Skeletal muscle tissue (tissue), 4 donors: Measurements from ENCODE around the gene RASD2. TPM values are rescaled to one million over a fixed set of nuclear protein-coding genes. Genes with fewer than 3 reads are reported as not detected.

ENCODE experiments used
- H3K27ac ChIP-seq: one replicate; pipeline ENCODE4 v1.7.0; 2013; ENCODE audit warnings: mild to moderate bottlenecking, low read depth, low read length, inconsistent platforms
- H3K27me3 ChIP-seq, 3 donors: one replicate each; pipeline ENCODE4 v1.7.0; 2013; ENCODE audit warnings: low read length in 3 of 3; ENCODE audit not compliant: control insufficient read depth in 3 of 3, insufficient read depth in 3 of 3
- H3K36me3 ChIP-seq, 3 donors: one replicate each; pipeline ENCODE4 v1.7.0; 2013; ENCODE audit warnings: low read length in 3 of 3; ENCODE audit not compliant: control insufficient read depth in 3 of 3, insufficient read depth in 3 of 3
- H3K4me1 ChIP-seq, 3 donors: one replicate each; pipeline ENCODE4 v1.7.0; 2013; ENCODE audit warnings: low read length in 3 of 3, mild to moderate bottlenecking in 3 of 3; ENCODE audit not compliant: control insufficient read depth in 3 of 3, insufficient read depth in 3 of 3
- H3K4me3 ChIP-seq, 3 donors: one replicate each; pipeline ENCODE4 v1.7.0; 2013; ENCODE audit warnings: low read length in 3 of 3
- H3K9ac ChIP-seq, 3 donors: one replicate each; pipeline ENCODE4 v1.7.0; 2013; ENCODE audit warnings: low read length in 3 of 3, mild to moderate bottlenecking in 3 of 3, moderate library complexity in 2 of 3, low read depth in 1 of 3
- H3K9me3 ChIP-seq, 3 donors: one replicate each; pipeline ENCODE4 v1.7.0; 2013; ENCODE audit warnings: low read length in 3 of 3; ENCODE audit not compliant: control insufficient read depth in 3 of 3
- total RNA-seq: library from RNA; depleted of rRNA; stranded (reverse); fragments of >200 nt; gene quantifications from one replicate; pipeline ENCODE4 v1.2.3, GENCODE V29; 2014
- donor health status: Osteomylitis.

The RASD2 gene
- total RNA-seq, 1 donor from 2014 or later: 1.0 TPM

DNA sequence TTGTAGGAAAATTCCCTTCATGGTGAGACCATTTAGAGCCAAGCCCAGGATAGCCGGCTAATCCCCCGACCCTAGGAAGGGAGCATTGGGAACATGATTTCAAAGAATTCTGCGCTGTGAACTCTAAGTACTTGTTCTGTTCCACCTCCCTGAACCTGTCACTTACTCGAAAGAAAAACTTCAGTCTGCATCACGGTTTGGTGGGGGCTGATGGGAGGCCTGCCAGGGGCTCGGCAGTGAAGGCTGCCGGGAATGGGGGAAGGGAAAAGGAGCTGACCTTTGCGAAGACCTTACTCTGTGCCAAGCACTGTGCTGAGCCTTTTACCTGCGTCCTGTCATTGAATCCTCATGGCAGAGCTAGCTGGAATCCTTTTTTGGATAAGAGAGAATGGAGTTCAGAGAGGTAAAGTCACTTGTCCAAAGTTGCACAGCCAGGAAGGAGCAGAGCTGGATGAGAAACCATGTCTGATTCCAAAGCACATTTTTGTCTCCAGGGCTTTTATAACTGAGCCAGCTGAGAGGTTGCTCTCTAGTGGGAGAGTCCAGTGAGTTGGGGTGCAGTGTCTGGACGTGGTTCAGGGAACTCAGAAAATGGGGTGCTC lies 15.4 kb downstream of the RASD2 start:
- Histone ChIP-seq H3K9ac (no peak overlapping the region), H3K27me3 (no peaks in the 10 kb centered on the region), H3K4me1 (peaks cover 0 to 2% (median 0%) of the 10 kb centered on the region in 3 donors), H3K9me3 (no peaks in the 10 kb centered on the region), H3K36me3 (peaks cover 0 to 15% (median 4%) of the 10 kb centered on the region in 3 donors), H3K27ac (no peak overlapping the region), H3K4me3 (no peak overlapping the region)

DNA sequence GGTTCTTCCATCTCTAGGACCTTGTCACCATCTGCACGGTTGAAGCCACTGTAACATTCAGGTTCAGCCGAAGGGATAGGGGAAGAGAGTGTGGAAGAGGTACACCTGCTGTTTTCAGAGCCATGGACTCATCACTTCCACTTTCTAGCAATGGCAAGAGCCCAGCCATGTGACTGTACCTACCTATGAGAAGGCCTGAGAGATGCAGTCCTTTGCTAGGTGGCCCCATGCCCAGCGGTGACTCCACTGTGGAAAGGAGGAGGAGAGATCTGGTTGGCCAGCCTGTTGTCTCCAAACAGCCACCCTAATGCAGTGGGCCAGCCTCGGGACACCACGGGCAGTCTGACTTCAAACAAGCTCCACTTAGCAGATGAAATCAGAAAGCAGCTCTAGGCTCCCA lies 16.0 kb downstream of the RASD2 start:
- no peaks in the 10 kb centered on the region for H3K27me3 ChIP-seq
- H3K9me3 ChIP-seq: no peaks in the 10 kb centered on the region
- H3K36me3 ChIP-seq: peaks cover 0 to 13% (median 1%) of the 10 kb centered on the region in 3 donors
- no peak overlapping the region for H3K9ac ChIP-seq
- peaks cover 0 to 2% (median 0%) of the 10 kb centered on the region in 3 donors for H3K4me1 ChIP-seq
- H3K4me3 ChIP-seq: no peak overlapping the region
- no peak overlapping the region for H3K27ac ChIP-seq

DNA sequence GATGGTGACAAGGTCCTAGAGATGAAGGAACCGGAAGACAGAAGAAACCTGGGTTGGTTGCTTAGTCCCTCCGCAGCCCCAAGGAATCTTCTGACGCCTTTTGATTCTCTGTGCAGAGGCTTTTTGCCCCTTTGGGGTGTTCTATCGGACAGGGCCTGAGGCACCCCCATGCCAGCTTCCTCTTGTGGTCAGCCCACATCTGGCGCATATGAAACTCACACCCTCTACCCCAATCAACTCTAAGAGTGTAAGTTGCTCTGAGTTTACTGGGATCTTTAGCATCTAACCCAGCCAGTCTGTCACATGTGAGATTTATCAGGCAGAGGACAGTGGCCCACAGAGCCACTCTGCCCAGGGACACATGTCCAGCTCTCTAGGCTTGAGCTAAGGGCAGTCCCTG lies 17.4 kb downstream of the RASD2 start:
- Histone ChIP-seq H3K36me3 (peaks cover 0 to 5% (median 0%) of the 10 kb centered on the region in 3 donors), H3K27ac (no peak overlapping the region), H3K4me1 (peaks cover 0 to 2% (median 0%) of the 10 kb centered on the region in 3 donors), H3K9me3 (no peaks in the 10 kb centered on the region), H3K4me3 (no peak overlapping the region), H3K27me3 (no peaks in the 10 kb centered on the region), H3K9ac (no peak overlapping the region)

DNA sequence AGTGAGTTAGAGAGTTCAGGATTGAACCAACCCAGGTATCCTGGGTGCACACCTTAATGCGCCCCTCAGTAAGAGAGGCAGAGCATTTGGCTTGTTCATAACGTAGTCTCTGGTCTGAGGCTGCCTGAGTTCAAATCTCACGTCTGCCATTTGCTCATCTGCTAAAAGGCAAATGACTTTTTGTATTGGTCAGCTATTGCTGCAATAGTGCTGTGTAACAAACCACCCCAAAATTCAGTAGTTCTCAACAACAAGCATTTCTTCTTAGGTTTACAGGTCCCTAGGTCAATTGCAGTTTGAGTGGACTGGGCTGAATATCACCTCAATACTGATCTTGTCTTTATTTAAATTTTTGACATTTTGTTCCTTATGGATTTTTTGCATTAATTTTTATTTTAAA lies 18.1 kb downstream of the RASD2 start:
- H3K4me3 ChIP-seq: no peak overlapping the region
- H3K4me1 ChIP-seq: peaks cover 0 to 4% (median 0%) of the 10 kb centered on the region in 3 donors
- H3K27ac ChIP-seq: no peak overlapping the region
- no peaks in the 10 kb centered on the region for H3K9me3 ChIP-seq
- H3K9ac ChIP-seq: no peak overlapping the region
- no peaks in the 10 kb centered on the region for H3K36me3 ChIP-seq
- no peaks in the 10 kb centered on the region for H3K27me3 ChIP-seq

DNA sequence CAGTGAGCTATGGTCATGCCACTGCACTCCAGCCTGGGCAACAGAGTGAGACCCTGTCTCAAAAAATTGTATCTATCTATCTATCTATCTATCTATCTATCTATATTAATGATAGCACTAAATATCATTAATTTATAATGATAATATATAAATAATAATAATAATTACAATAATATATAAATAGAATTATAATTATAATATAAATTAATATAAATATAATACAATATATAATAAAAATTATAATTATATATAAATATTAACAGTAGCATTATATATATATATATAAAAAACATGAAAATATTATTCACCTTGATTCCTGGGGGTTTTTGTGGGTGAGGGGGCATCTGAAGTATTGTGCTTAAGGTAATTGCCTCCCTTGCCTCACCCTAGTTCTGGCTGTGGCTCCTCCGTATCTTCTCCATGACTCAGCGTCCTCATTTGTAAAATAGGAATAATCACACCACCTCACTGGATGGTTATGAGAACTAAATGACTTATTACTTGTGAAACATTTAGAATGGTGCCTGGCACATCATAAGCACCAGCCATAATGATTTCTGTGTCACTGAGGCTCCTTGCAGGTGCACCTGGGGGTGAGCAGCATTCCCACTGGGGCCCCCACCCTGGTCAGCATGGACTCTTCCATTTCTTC lies 18.8 kb downstream of the RASD2 start:
- Histone ChIP-seq H3K27ac (no peak overlapping the region), H3K9me3 (no peaks in the 10 kb centered on the region), H3K27me3 (no peaks in the 10 kb centered on the region)

DNA sequence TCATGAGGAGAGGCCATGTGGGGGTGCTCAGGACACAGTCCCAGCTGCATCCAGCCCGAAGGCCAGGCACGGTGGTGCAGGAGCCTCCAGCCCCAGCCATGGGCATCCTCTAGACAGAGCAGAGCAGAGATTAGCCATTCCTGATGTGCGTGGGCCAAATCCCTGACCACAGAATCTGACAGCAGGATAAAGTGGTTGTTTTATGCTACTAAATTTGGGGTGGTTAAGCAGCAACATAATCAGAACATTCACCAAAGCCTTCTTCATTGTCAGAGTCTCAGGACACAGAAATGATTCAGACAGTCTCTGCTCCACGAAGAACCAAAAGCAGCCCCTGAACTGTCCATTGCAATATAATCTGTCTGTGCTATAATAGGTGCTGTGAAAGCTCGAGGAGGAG lies 19.7 kb downstream of the RASD2 start:
- no peaks in the 10 kb centered on the region for H3K36me3 ChIP-seq
- H3K9ac ChIP-seq: no peak overlapping the region
- H3K9me3 ChIP-seq: no peaks in the 10 kb centered on the region
- peaks cover 10 to 13% (median 11%) of the 10 kb centered on the region in 3 donors for H3K4me1 ChIP-seq
- no peak overlapping the region for H3K4me3 ChIP-seq
- H3K27ac ChIP-seq: no peak overlapping the region
- no peaks in the 10 kb centered on the region for H3K27me3 ChIP-seq

More for the DNA sequence above, 18.8 kb downstream of the RASD2 start:
- no peak overlapping the region for H3K9ac ChIP-seq
- no peak overlapping the region for H3K4me3 ChIP-seq
- H3K36me3 ChIP-seq: no peaks in the 10 kb centered on the region
- H3K4me1 ChIP-seq: peaks cover 2 to 4% (median 2%) of the 10 kb centered on the region in 3 donors

DNA sequence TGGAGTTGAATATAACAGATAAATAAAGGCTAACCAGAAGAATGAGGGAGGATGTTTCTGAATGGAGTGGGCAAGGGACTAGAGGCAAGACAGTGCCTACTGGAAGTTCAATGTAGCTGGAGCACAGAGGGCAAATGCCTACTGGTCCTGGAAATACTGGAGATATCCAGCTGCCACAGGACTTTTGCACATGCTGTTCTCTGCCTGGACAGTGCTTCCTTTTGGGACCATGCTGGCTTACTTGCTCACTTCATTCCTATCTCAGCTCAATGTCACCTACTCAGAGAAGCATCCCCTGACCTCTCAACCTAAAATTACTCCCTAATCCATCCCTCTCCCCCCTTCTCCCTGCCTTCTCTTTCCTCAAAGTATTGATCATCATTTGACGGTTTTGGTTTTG lies 20.2 kb downstream of the RASD2 start:
- Histone ChIP-seq H3K4me1 (peaks cover 12 to 13% (median 12%) of the 10 kb centered on the region in 3 donors), H3K27me3 (no peaks in the 10 kb centered on the region), H3K9ac (no peak overlapping the region), H3K9me3 (no peaks in the 10 kb centered on the region), H3K27ac (no peak overlapping the region), H3K36me3 (no peaks in the 10 kb centered on the region), H3K4me3 (no peak overlapping the region)

DNA sequence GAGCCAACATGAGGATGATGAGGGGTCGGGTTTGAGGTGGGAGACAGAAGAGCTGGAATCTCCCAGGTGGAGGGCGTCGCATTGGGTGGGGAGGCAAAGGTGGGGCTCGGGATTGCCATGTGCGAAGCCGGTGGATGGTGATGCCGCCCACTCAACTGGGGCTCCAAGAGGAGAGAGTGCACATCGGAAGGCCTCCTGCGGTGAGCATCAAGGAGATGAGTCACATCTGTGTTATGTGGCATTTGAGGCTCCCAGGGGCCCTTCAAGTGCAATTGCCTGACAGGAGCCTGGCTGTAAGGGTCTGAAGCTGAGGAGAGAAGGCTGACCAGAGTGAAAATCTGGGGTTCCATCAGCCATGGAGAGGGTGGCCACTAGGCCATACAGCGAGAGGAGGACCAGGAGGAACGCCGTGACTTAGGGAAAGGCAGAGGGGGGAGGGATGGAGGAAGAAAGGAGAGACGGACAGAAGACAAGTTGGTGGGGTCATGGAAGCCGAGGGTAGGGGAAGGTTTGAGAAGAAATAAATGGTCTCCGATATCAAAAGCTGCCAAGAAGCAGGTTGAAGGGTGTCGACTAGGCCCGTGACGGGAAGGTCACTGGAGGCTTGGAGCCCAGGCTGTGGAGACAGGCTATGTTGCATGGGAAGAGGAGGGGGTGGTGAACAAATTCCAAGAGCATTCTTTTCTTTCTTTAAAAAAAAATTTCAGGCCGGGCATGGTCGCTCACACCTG lies 21.3 kb downstream of the RASD2 start:
- no peak overlapping the region for H3K27ac ChIP-seq
- H3K4me1 ChIP-seq: peaks cover 14 to 16% (median 15%) of the 10 kb centered on the region in 3 donors
- H3K4me3 ChIP-seq: no peak overlapping the region
- H3K27me3 ChIP-seq: no peaks in the 10 kb centered on the region
- H3K9ac ChIP-seq: no peak overlapping the region
- H3K9me3 ChIP-seq: no peaks in the 10 kb centered on the region
- H3K36me3 ChIP-seq: no peaks in the 10 kb centered on the region

DNA sequence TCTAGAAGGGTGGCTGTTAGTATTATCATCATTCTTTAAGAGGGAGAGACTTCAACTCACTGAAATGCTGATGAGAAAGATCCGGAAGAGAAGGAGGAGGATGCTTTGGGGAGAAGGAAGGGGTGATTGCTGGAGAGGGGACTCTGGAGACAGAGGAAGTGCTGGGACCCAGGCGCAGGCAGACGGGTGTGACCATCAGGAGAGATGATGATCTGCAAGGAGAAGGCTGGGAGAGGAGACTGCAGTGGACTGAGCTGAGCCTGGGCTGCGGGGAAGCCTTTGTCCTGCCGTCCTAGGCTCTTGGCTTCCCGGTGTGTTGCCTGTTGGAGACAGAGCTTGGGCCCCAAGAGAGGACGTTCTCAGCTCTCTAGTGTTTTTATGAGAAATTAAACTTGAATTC lies 22.6 kb downstream of the RASD2 start:
- Histone ChIP-seq H3K9ac (no peak overlapping the region), H3K4me1 (peaks cover 24 to 27% (median 25%) of the 10 kb centered on the region in 3 donors), H3K9me3 (no peaks in the 10 kb centered on the region), H3K27ac (no peak overlapping the region), H3K4me3 (no peak overlapping the region), H3K36me3 (no peaks in the 10 kb centered on the region), H3K27me3 (no peaks in the 10 kb centered on the region)
